Upper lobe of right lung (tissue), 1 donor: Measurements from ENCODE around the gene ZNF438. TPM values are rescaled to one million over a fixed set of nuclear protein-coding genes. Genes with fewer than 3 reads are reported as not detected.
A peak's percentile ranks its signal among the peaks of the same experiment; 100 is the strongest.
"Not testable (repeated sequence)": the region's sequence is repeated elsewhere in the genome, so short reads cannot be mapped to it uniquely, and the experiment has no call there.

Experiments used
- ATAC-seq: fragments of 200-7000 bp; cut with Tn5 transposase; one replicate; pipeline ENCODE4 v1.9.1; 2020; ENCODE audit warnings: mild to moderate bottlenecking, moderate library complexity
- DNase-seq: peaks from one replicate; pipeline ENCODE4 v3.0.0-alpha.2; 2020
- H3K27ac ChIP-seq: fragments of 200-600 bp; one replicate; pipeline ENCODE4 v1.8.0; 2022
- H3K27me3 ChIP-seq: fragments of 200-600 bp; one replicate; pipeline ENCODE4 v1.8.0; 2022; ENCODE audit warnings: mild to moderate bottlenecking
- H3K36me3 ChIP-seq: fragments of 200-600 bp; one replicate; pipeline ENCODE4 v1.8.0; 2022
- H3K4me1 ChIP-seq: fragments of 200-600 bp; one replicate; pipeline ENCODE4 v1.8.0; 2022
- H3K4me3 ChIP-seq: fragments of 200-600 bp; one replicate; pipeline ENCODE4 v1.8.0; 2022; ENCODE audit warnings: mild to moderate bottlenecking
- H3K9me3 ChIP-seq: fragments of 200-600 bp; one replicate; pipeline ENCODE4 v1.8.0; 2022
- CTCF ChIP-seq: fragments of 200-600 bp; IDR thresholded peaks from one replicate; pipeline ENCODE4 v1.8.0; 2022; ENCODE audit warnings: antibody characterized with exemption
- intact Hi-C: fragments of 100-400 bp; cut with DNase I; formaldehyde crosslinking; loops from one replicate; pipeline ENCODE4 v1.11.0; 2022
- total RNA-seq: library from RNA; stranded (reverse); fragmentation: NEBNext Ultra II Directional; extraction: Animal tissue kit (Norgen Biotek cat#: 25700); gene quantifications from one replicate; pipeline ENCODE4 v1.2.1, GENCODE V29; 2021
- donor health status: DM: no; HTN: yes; CAD: no; lungs with severe emphysema.

Gene ZNF438
- total RNA-seq, 1 donor from 2014 or later, result 14.4 TPM

DNA sequence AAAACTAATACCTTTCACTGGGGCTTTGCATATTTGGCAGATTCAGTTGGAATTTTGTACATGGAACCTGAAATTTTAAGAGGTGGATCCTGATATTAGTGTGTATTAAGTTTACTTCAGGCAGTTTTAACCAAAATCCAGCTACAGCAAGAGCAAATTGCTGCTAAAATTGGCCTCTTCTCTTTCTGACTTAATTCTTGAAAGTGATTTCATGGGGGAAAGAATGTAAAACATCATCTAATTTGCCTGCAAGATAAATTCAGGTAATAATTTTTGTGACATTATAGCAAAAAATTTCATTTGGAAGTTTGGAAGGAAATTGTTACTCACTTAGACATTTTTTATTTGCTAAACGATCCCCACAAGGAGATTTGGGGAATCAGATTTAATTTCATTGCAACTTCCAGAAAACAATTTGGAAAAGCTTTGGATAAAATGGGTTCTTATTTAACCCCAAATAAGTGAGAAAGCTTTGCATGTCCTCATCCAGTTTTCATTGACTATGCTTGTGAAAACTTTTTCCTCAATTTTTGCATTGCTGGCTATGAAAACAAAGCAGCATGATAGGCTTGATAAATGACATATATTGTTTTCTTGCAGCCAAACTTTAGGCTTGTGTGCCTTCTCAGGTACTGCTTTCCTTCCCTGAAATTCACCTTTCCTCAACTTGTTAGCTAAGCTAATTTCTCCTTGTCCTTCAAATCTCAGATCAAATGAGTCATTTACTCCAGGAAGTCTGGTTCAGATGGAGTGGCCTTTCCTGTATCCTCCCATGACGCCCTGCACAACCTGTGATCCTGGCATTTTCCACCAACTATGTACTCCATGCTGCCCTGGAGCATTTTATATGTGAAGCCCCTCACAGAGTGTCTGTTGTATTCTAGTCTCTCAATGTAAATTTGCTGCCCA is 27.4 kb upstream of the ZNF438 start:
- Histone ChIP-seq H3K27me3 (no peaks in the 10 kb centered on the region), H3K4me3 (no peak overlapping the region), H3K4me1 (no peaks in the 10 kb centered on the region), H3K27ac (no peak overlapping the region), H3K9me3 (no peaks in the 10 kb centered on the region), H3K36me3 (no peaks in the 10 kb centered on the region)
- no peak for ATAC-seq
- intact Hi-C loops, result no loop called here
- DNase-seq, result no peak
- TF ChIP-seq CTCF, result no peak

- H3K4me3 ChIP-seq, H3K9me3 ChIP-seq, DNase-seq, ATAC-seq, H3K27me3 ChIP-seq, H3K36me3 ChIP-seq, H3K27ac ChIP-seq, intact Hi-C loops, H3K4me1 ChIP-seq: not testable (repeated sequence)
Observed at GRCh38 chr10:31056678-31057077, 25.0 kb upstream of the ZNF438 start.

DNA sequence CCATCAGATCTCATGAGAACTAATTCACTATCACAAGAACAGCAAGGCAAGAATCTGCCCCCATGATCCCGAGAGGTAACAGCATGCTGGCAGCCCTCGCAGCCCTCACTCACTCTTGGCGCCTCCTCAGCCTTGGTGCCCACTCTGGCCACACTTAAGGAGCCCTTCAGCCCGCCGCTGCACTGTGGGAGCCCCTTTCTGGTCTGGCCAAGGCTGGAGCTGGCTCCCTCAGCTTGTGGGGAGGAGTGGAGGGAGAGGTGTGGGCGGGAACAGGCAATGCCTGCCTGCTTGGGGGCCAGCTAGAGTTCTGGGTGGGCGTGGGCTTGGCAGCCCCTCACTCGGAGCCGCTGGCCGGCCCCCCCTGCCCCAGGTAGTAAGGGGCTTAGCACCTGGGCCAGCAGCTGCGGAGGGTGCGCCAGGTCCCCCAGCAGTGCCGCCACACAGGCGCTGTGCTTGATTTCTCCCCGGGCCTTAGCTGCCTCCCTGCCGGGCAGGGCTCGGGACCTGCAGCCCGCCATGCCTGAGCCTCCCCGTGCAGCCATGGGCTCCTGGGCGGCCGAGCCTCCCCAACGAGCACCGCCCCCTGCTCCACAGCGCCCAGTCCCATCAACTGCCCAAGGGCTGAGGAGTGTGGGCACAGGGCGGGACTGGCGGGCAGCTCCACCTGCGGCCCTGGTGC is 24.0 kb upstream of the ZNF438 start:
- no peak for DNase-seq
- no peak for TF ChIP-seq CTCF

DNA sequence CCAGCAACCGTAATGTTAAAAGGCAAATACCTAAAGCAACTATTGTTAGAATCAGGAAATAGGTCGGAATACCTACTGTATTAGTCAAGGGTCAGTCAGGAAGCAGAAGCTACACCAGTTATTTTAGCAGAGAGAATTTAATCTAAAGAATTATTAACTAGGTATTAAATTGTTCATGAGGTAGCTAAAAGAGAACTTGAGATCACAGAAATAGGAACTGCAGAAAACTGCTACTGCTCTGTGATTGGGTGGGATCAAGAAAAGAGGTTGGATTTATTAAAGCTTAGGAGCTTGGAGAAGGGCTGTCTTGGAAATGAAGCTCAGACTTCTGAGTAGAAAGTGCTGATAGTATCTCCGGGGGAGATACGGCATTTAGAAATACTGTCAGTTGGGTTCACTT is 20.0 kb upstream of the ZNF438 start:
- DNase-seq, result no peak

More for the DNA sequence above, 24.0 kb upstream of the ZNF438 start:
- no peaks in the 10 kb centered on the region for H3K4me1 ChIP-seq
- no peak overlapping the region for H3K27ac ChIP-seq
- H3K4me3 ChIP-seq, result no peak overlapping the region
- intact Hi-C loops, result no loop called here
- H3K27me3 ChIP-seq, result no peaks in the 10 kb centered on the region
- ATAC-seq, result no peak
- no peaks in the 10 kb centered on the region for H3K36me3 ChIP-seq
- H3K9me3 ChIP-seq, result no peaks in the 10 kb centered on the region

GRCh38 chr10:31042670-31043069 is 11.0 kb upstream of the ZNF438 start:
- Histone ChIP-seq H3K36me3 (no peaks in the 10 kb centered on the region), H3K9me3 (no peaks in the 10 kb centered on the region), H3K4me1 (no peaks in the 10 kb centered on the region), H3K4me3 (no peak overlapping the region), H3K27ac (no peak overlapping the region), H3K27me3 (no peaks in the 10 kb centered on the region)
- DNase-seq (no peak), ATAC-seq (no peak)
- intact Hi-C loops, result no loop called here
- TF ChIP-seq CTCF, result no peak

More for the DNA sequence above, 20.0 kb upstream of the ZNF438 start:
- Histone ChIP-seq H3K4me3 (no peak overlapping the region), H3K9me3 (no peaks in the 10 kb centered on the region), H3K36me3 (no peaks in the 10 kb centered on the region), H3K27ac (no peak overlapping the region), H3K4me1 (no peaks in the 10 kb centered on the region), H3K27me3 (no peaks in the 10 kb centered on the region)
- no peak for TF ChIP-seq CTCF
- intact Hi-C loops, result no loop called here
- ATAC-seq, result no peak

- no peak for ATAC-seq
- H3K4me3 ChIP-seq, result no peak overlapping the region
- DNase-seq, result no peak
- intact Hi-C loops, result no loop called here
- no peaks in the 10 kb centered on the region for H3K36me3 ChIP-seq
- TF ChIP-seq CTCF, result no peak
- H3K27ac ChIP-seq, result no peak overlapping the region
- H3K9me3 ChIP-seq, result no peaks in the 10 kb centered on the region
- no peaks in the 10 kb centered on the region for H3K27me3 ChIP-seq
- no peaks in the 10 kb centered on the region for H3K4me1 ChIP-seq
Observed at GRCh38 chr10:31041011-31041410, 9.3 kb upstream of the ZNF438 start.

DNA sequence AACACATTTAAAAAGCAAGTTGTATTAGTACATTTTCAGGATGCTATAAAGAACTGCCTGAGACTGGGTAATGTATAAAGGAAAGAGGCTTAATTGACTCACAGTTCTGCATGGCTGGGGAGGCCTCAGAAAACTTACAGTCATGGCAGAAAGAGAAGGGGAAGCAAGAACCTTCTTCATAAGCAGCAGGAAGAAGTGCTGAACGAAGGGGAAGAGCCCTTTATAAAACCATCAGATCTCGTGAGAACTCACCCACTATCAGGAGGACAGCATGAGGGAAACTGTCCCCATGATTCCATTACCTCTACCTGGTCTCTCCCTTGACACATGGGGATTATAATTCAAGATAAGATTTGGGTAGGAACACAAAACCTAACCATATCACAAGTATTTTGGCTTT is 7.3 kb upstream of the ZNF438 start:
- not testable (repeated sequence) for H3K36me3 ChIP-seq, H3K9me3 ChIP-seq, H3K27ac ChIP-seq, H3K27me3 ChIP-seq, H3K4me3 ChIP-seq, DNase-seq
- peak; percentile 45 for ATAC-seq
- intact Hi-C loops, result loop anchor here (10.0 kb wide), 1 partner anchor 254 kb away; no protein-coding TSS in a partner anchor
- peaks cover 11% of the 10 kb centered on the region for H3K4me1 ChIP-seq
